ENCODE results near the gene PIGK.

The PIGK gene

GRCh38 chr1:77219166-77219887, at the start of gene PIGK:
PIGK (minus strand) TSS chr1:77219430; CDS start chr1:77219402, 28 bp downstream.
- H2AFZ ChIP-seq (ENCODE audit: low read depth, low read length): peak within 1 kb of the TSS; percentile 99
- H3K4me1 ChIP-seq (ENCODE audit: insufficient read depth, low read length): peaks cover 31% of the 10 kb centered on the region
- peak within 1 kb of the TSS; percentile 72 for H3K9ac ChIP-seq (ENCODE audit: low read depth, low read length)
- no peaks in the 10 kb centered on the region for H3K9me3 ChIP-seq (ENCODE audit: insufficient read depth, low read length, severe bottlenecking)
- DNase-seq: peak; percentile 88
- peak; percentile 90 for ATAC-seq (ENCODE audit: insufficient read depth, low read depth)
- H3K36me3 ChIP-seq (ENCODE audit: insufficient read depth, low read length): peaks cover 11% of the 10 kb centered on the region; the same call in 1 of the 2 replicates
- peaks cover 24% of the 10 kb centered on the region for H3K79me2 ChIP-seq (ENCODE audit: insufficient read depth, low read length)
- no peaks in the 10 kb centered on the region for H3K27me3 ChIP-seq (ENCODE audit: insufficient read depth, low read length, poor library complexity)
- H3K27ac ChIP-seq (ENCODE audit: low read length): peak within 1 kb of the TSS; percentile 79
- peak within 1 kb of the TSS; percentile 78 for H3K4me2 ChIP-seq (ENCODE audit: insufficient read depth, low read length)
- TF ChIP-seq EZH2 (IDR thresholded peaks at IDR 0.05; ENCODE audit: borderline replicate concordance, low read depth, low read length, severe bottlenecking): no peak
- TF ChIP-seq CTCF (IDR thresholded peaks at IDR 0.05; ENCODE audit: borderline replicate concordance, extremely low read depth, low read length, poor library complexity, severe bottlenecking): no peak
- H4K20me1 ChIP-seq (ENCODE audit: insufficient read depth, low read length): no peaks in the 10 kb centered on the region
- H3K4me3 ChIP-seq (ENCODE audit: low read depth in 1 of 2, low read length in 2 of 2): peak within 1 kb of the TSS; percentile 88 to 93

- no peak overlapping the region for H3K9ac ChIP-seq (ENCODE audit: low read depth, low read length)
- no peak for TF ChIP-seq CTCF (IDR thresholded peaks at IDR 0.05; ENCODE audit: borderline replicate concordance, extremely low read depth, low read length, poor library complexity, severe bottlenecking)
- no peak for TF ChIP-seq EZH2 (IDR thresholded peaks at IDR 0.05; ENCODE audit: borderline replicate concordance, low read depth, low read length, severe bottlenecking)
- H4K20me1 ChIP-seq (ENCODE audit: insufficient read depth, low read length): no peaks in the 10 kb centered on the region
- no peak for ATAC-seq (ENCODE audit: insufficient read depth, low read depth)
- H3K9me3 ChIP-seq (ENCODE audit: insufficient read depth, low read length, severe bottlenecking): no peaks in the 10 kb centered on the region
- no peaks in the 10 kb centered on the region for H3K79me2 ChIP-seq (ENCODE audit: insufficient read depth, low read length)
- H3K4me1 ChIP-seq (ENCODE audit: insufficient read depth, low read length): no peaks in the 10 kb centered on the region
- DNase-seq: no peak
- H3K27ac ChIP-seq (ENCODE audit: low read length): no peak overlapping the region
- H3K36me3 ChIP-seq (ENCODE audit: insufficient read depth, low read length): no peaks in the 10 kb centered on the region
- no peaks in the 10 kb centered on the region for H3K27me3 ChIP-seq (ENCODE audit: insufficient read depth, low read length, poor library complexity)
- no peak overlapping the region for H3K4me2 ChIP-seq (ENCODE audit: insufficient read depth, low read length)
- no peak overlapping the region for H2AFZ ChIP-seq (ENCODE audit: low read depth, low read length)
- H3K4me3 ChIP-seq (ENCODE audit: low read depth in 1 of 2, low read length in 2 of 2): no peak overlapping the region
Observed at GRCh38 chr1:77267035-77267434, 47.8 kb upstream of the PIGK start.

DNA sequence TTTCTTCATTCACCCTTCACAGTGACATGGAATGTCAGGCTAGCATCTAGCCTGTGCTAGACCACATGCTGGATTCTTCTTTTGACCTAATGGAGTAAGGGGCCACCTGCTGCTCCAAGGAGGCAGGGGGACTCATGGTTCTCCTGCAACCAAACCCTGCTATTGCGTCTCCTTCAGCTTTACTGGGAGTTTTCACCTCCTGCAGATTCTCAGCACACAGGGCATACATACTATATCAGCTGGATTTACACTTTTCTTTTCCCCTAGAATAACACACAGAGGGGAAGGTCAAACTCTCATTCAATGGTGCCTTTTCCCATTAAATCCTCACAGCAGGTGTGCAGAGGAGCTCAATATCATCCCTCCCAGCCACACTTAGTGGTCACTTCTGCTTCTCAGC, 46.0 kb upstream of the PIGK start:
- H3K27ac ChIP-seq (ENCODE audit: low read length): no peak overlapping the region
- H3K36me3 ChIP-seq (ENCODE audit: insufficient read depth, low read length): no peaks in the 10 kb centered on the region
- H3K4me1 ChIP-seq (ENCODE audit: insufficient read depth, low read length): no peaks in the 10 kb centered on the region
- no peaks in the 10 kb centered on the region for H4K20me1 ChIP-seq (ENCODE audit: insufficient read depth, low read length)
- H3K79me2 ChIP-seq (ENCODE audit: insufficient read depth, low read length): no peaks in the 10 kb centered on the region
- no peaks in the 10 kb centered on the region for H3K9me3 ChIP-seq (ENCODE audit: insufficient read depth, low read length, severe bottlenecking)
- DNase-seq (no peak), ATAC-seq (ENCODE audit: insufficient read depth, low read depth) (no peak)
- H3K4me2 ChIP-seq (ENCODE audit: insufficient read depth, low read length): no peak overlapping the region
- no peak overlapping the region for H2AFZ ChIP-seq (ENCODE audit: low read depth, low read length)
- H3K27me3 ChIP-seq (ENCODE audit: insufficient read depth, low read length, poor library complexity): no peaks in the 10 kb centered on the region
- TF ChIP-seq CTCF (IDR thresholded peaks at IDR 0.05; ENCODE audit: borderline replicate concordance, extremely low read depth, low read length, poor library complexity, severe bottlenecking) (no peak), EZH2 (IDR thresholded peaks at IDR 0.05; ENCODE audit: borderline replicate concordance, low read depth, low read length, severe bottlenecking) (no peak)
- no peak overlapping the region for H3K9ac ChIP-seq (ENCODE audit: low read depth, low read length)
- no peak overlapping the region for H3K4me3 ChIP-seq (ENCODE audit: low read depth in 1 of 2, low read length in 2 of 2)
